AG09319 (cell line): ENCODE data around the gene PGLYRP2.

ENCODE experiments used
- DNase-seq: peaks from one replicate; pipeline ENCODE4 v3.0.0-alpha.2; 2010; ENCODE audit warnings: low read depth; ENCODE audit errors: extremely low read depth
- TF ChIP-seq, protein P1 (sequence below): IDR thresholded peaks from 2 replicates; pipeline ENCODE4 v1.5.1; 2011; ENCODE audit warnings: low read depth, mild to moderate bottlenecking, inconsistent platforms, low read length, moderate library complexity

The PGLYRP2 gene

GRCh38 chr19:15428956-15429824, 50.1 kb downstream of the PGLYRP2 start:
- TF ChIP-seq, protein P1, sequence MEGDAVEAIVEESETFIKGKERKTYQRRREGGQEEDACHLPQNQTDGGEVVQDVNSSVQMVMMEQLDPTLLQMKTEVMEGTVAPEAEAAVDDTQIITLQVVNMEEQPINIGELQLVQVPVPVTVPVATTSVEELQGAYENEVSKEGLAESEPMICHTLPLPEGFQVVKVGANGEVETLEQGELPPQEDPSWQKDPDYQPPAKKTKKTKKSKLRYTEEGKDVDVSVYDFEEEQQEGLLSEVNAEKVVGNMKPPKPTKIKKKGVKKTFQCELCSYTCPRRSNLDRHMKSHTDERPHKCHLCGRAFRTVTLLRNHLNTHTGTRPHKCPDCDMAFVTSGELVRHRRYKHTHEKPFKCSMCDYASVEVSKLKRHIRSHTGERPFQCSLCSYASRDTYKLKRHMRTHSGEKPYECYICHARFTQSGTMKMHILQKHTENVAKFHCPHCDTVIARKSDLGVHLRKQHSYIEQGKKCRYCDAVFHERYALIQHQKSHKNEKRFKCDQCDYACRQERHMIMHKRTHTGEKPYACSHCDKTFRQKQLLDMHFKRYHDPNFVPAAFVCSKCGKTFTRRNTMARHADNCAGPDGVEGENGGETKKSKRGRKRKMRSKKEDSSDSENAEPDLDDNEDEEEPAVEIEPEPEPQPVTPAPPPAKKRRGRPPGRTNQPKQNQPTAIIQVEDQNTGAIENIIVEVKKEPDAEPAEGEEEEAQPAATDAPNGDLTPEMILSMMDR = no peak
- DNase-seq = no peak

DNA sequence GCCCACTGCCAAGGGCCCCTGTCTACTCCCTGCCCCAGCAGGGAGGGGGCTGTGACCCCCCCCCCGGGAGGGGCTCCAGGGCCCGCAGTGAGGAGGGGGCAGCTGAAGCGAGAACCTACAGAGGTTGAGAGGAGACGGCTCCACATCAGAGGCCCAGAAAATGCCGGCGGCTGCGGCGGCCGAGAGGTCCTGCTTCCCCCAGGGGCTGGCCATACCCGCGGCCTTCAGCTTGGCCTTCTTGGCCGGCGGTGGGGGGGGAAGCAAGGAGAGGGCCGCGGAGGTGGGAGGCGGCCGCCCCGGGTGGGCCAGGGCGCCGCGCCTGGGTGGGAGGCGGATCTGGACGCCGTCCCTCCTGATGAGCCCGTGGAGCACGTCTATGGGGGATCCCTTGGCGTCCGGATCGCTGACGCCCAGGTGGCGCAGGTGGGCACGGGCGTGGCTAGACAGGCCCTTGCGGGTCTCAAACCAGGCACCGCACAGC, 51.3 kb downstream of the PGLYRP2 start:
- no peak for DNase-seq
- TF ChIP-seq, protein P1 = no peak

DNA sequence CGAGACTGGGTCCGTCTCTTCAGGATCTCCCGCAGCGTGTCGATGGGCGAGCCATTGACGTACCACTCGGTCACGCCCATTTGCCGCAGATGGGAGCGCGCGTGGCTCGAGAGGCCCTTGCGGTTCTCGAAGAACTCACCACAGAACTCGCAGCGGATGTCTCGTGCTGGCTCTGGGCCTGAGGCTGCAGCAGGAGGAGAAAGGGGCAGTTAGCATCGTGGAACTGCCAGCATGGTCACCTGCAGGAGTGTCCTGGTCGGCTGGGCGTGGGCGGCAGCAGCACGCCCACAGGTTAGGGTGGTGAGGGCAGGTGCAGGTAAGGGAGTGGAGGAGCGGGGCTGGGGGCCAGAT, 52.0 kb downstream of the PGLYRP2 start:
- no peak for DNase-seq
- TF ChIP-seq, protein P1 = no peak

DNA sequence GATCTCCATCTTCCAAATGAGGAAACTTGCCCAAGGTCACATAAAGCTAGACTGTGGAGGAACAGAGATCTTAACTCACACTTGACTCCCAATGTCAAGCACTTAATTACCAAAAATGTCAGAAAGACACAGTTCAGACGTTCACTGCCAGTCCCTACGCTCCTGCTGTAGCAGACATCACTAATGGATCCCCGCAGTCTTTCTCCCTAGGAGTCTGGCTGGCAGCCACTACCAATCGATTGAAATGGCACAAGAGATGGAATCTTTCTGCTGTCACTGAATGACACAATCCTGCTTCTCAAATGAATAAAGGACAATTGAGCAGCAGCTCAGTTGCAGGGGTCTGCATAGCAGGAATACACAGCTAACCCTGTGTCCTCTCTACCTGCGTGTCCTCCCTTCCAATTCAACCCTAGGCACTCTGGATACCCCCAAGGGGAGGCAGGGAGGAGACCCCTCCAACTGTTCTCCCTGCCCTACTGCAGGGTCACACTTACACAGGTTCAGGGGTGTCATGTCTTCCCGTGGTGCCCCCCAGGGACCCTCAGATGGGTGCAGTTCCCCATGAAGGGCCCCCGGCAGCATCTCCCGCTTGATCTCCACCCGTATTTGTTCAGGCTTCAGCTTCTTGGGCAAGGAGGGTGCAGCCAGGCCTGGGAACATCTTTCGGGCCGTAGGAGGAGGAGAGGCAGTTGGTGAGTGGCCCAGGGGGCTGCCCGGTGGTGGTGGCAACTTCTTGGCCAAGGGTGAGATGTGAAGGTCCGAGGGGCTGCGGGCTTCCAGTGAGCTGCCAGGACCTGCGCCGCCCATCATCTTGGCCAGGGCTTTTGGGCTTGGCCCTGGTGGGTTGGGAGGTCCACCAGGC, 52.6 kb downstream of the PGLYRP2 start:
- DNase-seq = no peak
- TF ChIP-seq, protein P1 = no peak

GRCh38 chr19:15425321-15425950, 53.9 kb downstream of the PGLYRP2 start:
- DNase-seq = no peak
- TF ChIP-seq, protein P1 = no peak

- DNase-seq = no peak
- TF ChIP-seq, protein P1 = no peak
Measured at GRCh38 chr19:15424692-15425272, 54.5 kb downstream of the PGLYRP2 start.
